ENCODE data around the gene TRPM2.

Gene TRPM2

DNA sequence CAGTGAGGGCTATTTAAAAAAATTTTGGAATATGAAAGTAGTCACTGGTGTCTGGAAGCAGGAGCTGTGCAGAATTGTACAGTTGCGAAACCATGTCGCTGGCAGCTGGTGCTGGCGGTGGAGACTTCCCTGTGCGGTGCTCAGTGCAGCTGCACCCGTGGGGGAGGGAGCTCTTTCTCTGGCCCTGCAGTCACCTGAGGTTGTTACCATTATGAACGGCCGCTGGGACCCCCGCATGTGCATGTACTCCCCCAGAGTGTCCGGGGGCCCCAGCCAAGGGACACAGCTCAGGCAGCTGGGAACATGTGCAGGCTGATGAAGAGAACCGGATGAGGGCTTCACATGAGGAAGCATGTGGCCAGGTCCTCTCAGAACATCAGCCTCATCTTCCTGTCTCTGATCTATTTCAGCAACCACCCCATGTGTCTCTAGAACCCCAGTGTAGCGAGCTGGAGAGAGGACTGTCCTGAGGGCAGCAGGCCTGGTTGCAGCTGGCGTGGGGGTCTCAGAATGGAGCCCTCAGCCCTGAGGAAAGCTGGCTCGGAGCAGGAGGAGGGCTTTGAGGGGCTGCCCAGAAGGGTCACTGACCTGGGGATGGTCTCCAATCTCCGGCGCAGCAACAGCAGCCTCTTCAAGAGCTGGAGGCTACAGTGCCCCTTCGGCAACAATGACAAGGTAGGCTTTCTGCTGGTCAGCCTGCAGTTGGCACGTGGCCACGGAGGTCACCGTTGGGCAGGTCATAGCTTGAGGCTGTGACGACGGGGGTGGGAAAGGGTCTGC, at the start of gene TRPM2:
Gene TRPM2 (plus strand): TSS at position 431 of the 780 bp plus-strand sequence. CDS start 80 bp downstream, at position 511.
- peak; percentile 31 for DNase-seq (ENCODE audit: low spot score)

GRCh38 chr21:44304011-44304616, 49.3 kb upstream of the TRPM2 start:
- DNase-seq (ENCODE audit: low spot score), result no peak

DNA sequence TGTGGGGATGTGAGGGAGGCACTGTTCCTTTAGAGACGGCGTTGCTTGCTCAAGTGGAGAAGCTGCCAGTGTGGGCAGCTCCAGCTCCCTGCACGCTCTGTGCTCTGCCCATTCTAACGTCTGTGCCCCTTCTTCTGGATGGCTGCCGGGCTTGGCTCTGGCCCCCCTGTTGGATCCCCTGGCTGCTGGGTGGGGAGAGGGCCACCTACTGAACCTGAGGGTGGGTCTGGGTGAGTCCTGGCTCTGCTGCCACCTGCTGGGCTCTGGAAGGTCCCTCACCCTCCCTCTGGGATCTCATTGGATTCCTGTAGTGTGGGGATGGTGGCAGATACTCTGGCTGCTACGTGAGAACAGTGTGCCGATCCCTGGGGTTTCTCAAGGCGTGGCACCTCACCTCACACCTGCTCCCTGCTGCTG, 48.5 kb upstream of the TRPM2 start:
- DNase-seq (ENCODE audit: low spot score), result peak; percentile 28

- no peak for DNase-seq (ENCODE audit: low spot score)
These were observed 47.7 kb upstream of the TRPM2 start for GRCh38 chr21:44305691-44306090.

GRCh38 chr21:44306936-44307704, 46.3 kb upstream of the TRPM2 start:
- no peak for DNase-seq (ENCODE audit: low spot score)

GRCh38 chr21:44310628-44311507, 42.6 kb upstream of the TRPM2 start:
- no peak for DNase-seq (ENCODE audit: low spot score)

DNA sequence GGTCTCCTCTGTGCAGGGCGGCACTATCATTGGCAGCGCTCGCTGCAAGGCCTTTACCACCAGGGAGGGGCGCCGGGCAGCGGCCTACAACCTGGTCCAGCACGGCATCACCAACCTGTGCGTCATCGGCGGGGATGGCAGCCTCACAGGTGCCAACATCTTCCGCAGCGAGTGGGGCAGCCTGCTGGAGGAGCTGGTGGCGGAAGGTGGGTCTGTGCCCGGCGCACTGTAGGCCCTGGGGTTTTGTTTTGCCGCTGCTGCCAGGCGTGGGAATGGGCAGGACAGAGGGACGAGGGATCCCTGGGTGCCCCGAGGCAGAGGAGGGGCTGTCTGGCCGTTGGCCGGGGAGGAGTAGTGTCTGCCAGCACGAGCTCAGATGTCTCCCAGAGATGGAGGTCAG, 41.3 kb upstream of the TRPM2 start:
- no peak for DNase-seq (ENCODE audit: low spot score)

- no peak for DNase-seq (ENCODE audit: low spot score)
These were observed 40.7 kb upstream of the TRPM2 start for GRCh38 chr21:44312716-44313115.

GRCh38 chr21:44313451-44313850, 40.0 kb upstream of the TRPM2 start:
- DNase-seq (ENCODE audit: low spot score), result no peak

DNA sequence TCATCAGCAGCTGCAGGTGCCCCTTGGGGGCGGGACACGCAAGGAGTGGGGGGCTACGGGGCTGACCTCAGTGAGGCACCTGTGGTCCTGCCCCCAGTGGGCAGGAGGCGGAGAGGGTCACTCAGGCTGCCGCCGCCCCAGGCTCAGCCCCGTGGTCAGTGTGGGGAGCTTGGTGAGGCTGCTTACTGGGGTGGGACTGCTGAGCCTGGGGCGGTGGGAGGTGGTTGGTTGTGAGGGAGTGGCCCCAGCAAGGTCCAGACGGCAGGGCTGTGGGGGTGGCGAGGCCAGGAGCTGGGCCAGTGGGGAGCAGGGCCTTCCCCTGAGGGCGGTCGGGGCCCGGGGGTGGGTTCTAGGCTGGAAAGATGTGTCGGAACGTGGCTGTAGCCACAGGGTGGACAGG, 39.3 kb upstream of the TRPM2 start:
- DNase-seq (ENCODE audit: low spot score), result no peak

DNA sequence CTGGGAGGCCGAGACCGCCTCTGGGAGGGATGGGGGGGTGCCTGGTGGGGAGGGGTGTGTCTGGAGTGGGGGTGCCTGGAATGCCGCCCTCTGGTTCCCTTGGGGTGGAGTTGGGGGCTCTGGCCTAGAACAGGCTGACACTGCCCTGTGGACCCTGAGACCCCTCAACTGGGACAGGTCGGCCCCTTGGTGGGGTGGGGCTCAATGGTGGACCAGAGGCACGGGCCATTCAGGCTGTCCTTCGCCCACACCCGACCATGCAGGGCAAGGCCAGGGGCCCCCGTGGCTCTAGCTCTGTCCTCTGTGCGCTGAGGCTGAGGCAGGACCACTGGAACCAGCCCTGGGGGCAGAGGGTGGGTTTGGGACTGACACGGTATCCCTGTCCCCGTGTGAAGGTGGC, 38.9 kb upstream of the TRPM2 start:
- DNase-seq (ENCODE audit: low spot score), result no peak

- no peak for DNase-seq (ENCODE audit: low spot score)
These were observed 37.7 kb upstream of the TRPM2 start for GRCh38 chr21:44315691-44316203.

GRCh38 chr21:44316277-44316900, 37.0 kb upstream of the TRPM2 start:
- DNase-seq (ENCODE audit: low spot score), result no peak

GRCh38 chr21:44317241-44317782, 36.1 kb upstream of the TRPM2 start:
- no peak for DNase-seq (ENCODE audit: low spot score)

GRCh38 chr21:44317871-44318270, 35.5 kb upstream of the TRPM2 start:
- DNase-seq (ENCODE audit: low spot score), result no peak

DNA sequence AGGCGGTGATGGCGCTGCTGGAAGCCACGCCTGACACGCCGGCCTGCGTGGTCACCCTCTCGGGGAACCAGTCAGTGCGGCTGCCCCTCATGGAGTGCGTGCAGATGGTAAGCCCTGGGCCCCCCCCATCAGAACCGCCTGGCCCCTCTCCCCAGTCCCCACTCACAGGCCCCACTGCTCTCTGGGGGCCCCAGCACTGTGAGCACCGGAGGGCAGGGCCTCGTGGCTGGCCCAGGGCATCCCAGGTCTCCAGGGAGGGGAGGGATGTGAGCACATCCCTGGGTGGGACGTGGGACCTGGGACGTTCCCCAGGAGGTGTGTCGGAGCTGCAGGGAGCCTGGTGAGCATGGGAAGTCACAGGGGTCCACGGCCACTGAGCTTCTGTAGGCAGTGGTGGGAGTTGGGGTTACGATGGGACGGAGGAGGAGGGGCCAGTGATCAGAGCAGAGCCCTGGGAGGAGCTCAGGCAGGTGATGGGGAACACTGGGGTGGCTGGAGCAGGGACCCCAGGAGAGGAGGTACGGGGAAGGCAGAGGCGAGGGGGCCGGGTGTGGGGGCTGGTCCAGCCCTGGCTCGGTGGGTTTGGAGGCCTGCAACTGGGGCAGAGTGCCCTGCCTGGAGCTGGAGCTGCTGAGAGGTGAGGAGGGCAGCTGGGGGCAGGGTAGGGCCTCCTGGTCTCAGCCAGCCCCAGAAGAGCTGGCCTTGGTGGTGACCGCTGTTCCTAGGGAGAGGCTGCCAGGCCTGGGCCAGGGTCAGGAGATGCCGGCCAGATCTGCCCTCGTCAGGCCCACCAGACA, 34.7 kb upstream of the TRPM2 start:
- DNase-seq (ENCODE audit: low spot score), result no peak

- DNase-seq (ENCODE audit: low spot score), result no peak
These were observed 33.9 kb upstream of the TRPM2 start for GRCh38 chr21:44319407-44320065.

- no peak for DNase-seq (ENCODE audit: low spot score)
These were observed 32.6 kb upstream of the TRPM2 start for GRCh38 chr21:44320847-44321246.

- no peak for DNase-seq (ENCODE audit: low spot score)
These were observed 31.5 kb upstream of the TRPM2 start for GRCh38 chr21:44321846-44322450.
